A549 (cell line): ENCODE results near the gene RIMBP2. TPM values are rescaled to one million over a fixed set of nuclear protein-coding genes. Genes with fewer than 3 reads are reported as not detected.

Experiments
- ATAC-seq, 2 experiments: fragments of 200-7000 bp in 1 of 2; fragments of >200 bp in 1 of 2; cut with Nextera tagmentation in 1 of 2; cut with Tn5 transposase in 1 of 2; 3 replicates each; pipeline versions ENCODE4 v1.8.0 to v1.9.1; 2018 to 2020; ENCODE audit warnings: mild to moderate bottlenecking in 1 of 2, moderate library complexity in 1 of 2
- CTCF ChIA-PET: fragments of 300-600 bp; sonication (Branson Sonifier 250); formaldehyde crosslinking; extraction: SDS; loops from one replicate; lab custom pipeline; 2021; ENCODE audit warnings: antibody characterized with exemption, inconsistent platforms; lab: Yijun Ruan, JAX
- POLR2A ChIA-PET: fragments of 350-600 bp; formaldehyde crosslinking; extraction: SDS; loops from one replicate; lab custom pipeline; 2021; ENCODE audit warnings: antibody characterized with exemption, inconsistent platforms; lab: Yijun Ruan, JAX
- DNase-seq, 2 experiments: peaks; one replicate each; pipeline versions ENCODE4 v3.0.0 to v3.0.0-alpha.2; 2011 to 2016; ENCODE audit warnings: low read depth in 1 of 2, low spot score in 1 of 2
- FAIRE-seq: peaks from 2 replicates; lab custom pipeline; 2011; peaks lifted over from hg19 to GRCh38; lab: Jason Lieb, UNC
- H3K27ac ChIP-seq, 2 experiments: fragments of >200 bp; sonication (Bioruptor Twin); formaldehyde crosslinking; 3 replicates each; pipeline ENCODE4 v1.5.1; 2016 to 2017
- H3K4me1 ChIP-seq: fragments of >200 bp; sonication (Bioruptor Twin); formaldehyde crosslinking; 3 replicates; pipeline ENCODE4 v1.6.1; 2016
- H3K4me2 ChIP-seq: fragments of >200 bp; sonication (Bioruptor Twin); formaldehyde crosslinking; 3 replicates; pipeline ENCODE4 v1.6.1; 2016
- H3K4me3 ChIP-seq: fragments of >200 bp; sonication (Bioruptor Twin); formaldehyde crosslinking; 3 replicates; pipeline ENCODE4 v1.5.1; 2016
- H3K9me3 ChIP-seq: fragments of >200 bp; sonication (Bioruptor Twin); formaldehyde crosslinking; 3 replicates; pipeline ENCODE4 v1.6.1; 2016
- BCL3 ChIP-seq: fragments of >200 bp; sonication (Bioruptor Twin); formaldehyde crosslinking; IDR thresholded peaks from 3 replicates; pipeline ENCODE4 v1.6.1; 2016
- CBX8 ChIP-seq: fragments of 200-600 bp; sonication (generic); IDR thresholded peaks from 2 replicates; pipeline ENCODE4 v1.6.1; 2016
- CHD4 ChIP-seq: fragments of 200-600 bp; sonication (generic); IDR thresholded peaks from 2 replicates; pipeline ENCODE4 v1.6.1; 2016; ENCODE audit warnings: antibody characterized with exemption, mild to moderate bottlenecking, borderline replicate concordance
- EP300 ChIP-seq, 2 experiments: fragments of >200 bp; sonication (Bioruptor Twin); formaldehyde crosslinking; IDR thresholded peaks; 2 replicates in 1 of 2; 3 replicates in 1 of 2; pipeline ENCODE4 v1.6.1; 2016 to 2017
- GATA3 ChIP-seq: IDR thresholded peaks from 2 replicates; pipeline ENCODE4 v1.6.1; 2012; ENCODE audit warnings: borderline replicate concordance
- HOXA7 ChIP-seq: fragments of 250-450 bp; sonication (Bioruptor Pico); IDR thresholded peaks from 2 replicates; pipeline ENCODE4 v1.5.0; 2020; ENCODE audit warnings: mild to moderate bottlenecking, moderate library complexity
- HOXB13 ChIP-seq: fragments of 250-450 bp; sonication (Bioruptor Pico); IDR thresholded peaks from 2 replicates; pipeline ENCODE4 v1.5.0; 2020; ENCODE audit warnings: low read depth, mild to moderate bottlenecking, moderate library complexity
- JUN ChIP-seq, 2 experiments: fragments of >200 bp; sonication (Bioruptor Twin); formaldehyde crosslinking; IDR thresholded peaks; 2 replicates in 1 of 2; 3 replicates in 1 of 2; pipeline ENCODE4 v1.6.1; 2016 to 2017
- JUNB ChIP-seq: fragments of >200 bp; sonication (Bioruptor Twin); formaldehyde crosslinking; IDR thresholded peaks from 2 replicates; pipeline ENCODE4 v1.6.1; 2016
- KDM1A ChIP-seq: fragments of 200-600 bp; sonication (generic); IDR thresholded peaks from 2 replicates; pipeline ENCODE4 v1.6.1; 2016; ENCODE audit warnings: low read depth, mild to moderate bottlenecking
- KDM5A ChIP-seq: fragments of 200-600 bp; sonication (generic); IDR thresholded peaks from 2 replicates; pipeline ENCODE4 v1.6.1; 2016; ENCODE audit warnings: antibody characterized with exemption, mild to moderate bottlenecking
- MAFK ChIP-seq: fragments of 450-650 bp; IDR thresholded peaks from 2 replicates; pipeline ENCODE4 v1.6.1; 2014; ENCODE audit not compliant: partially characterized antibody
- MAX ChIP-seq: IDR thresholded peaks from 2 replicates; pipeline ENCODE4 v1.6.1; 2012
- NPAS2 ChIP-seq: fragments of 250-450 bp; sonication (Bioruptor Pico); IDR thresholded peaks from 2 replicates; pipeline ENCODE4 v1.8.0; 2022; ENCODE audit warnings: mild to moderate bottlenecking, moderate library complexity, borderline replicate concordance
- NR3C1 ChIP-seq: fragments of >200 bp; sonication (Bioruptor Twin); formaldehyde crosslinking; IDR thresholded peaks from 3 replicates; pipeline ENCODE4 v1.6.1; 2017
- POLR2A ChIP-seq: IDR thresholded peaks from 2 replicates; pipeline ENCODE4 v1.6.1; 2012; ENCODE audit warnings: mild to moderate bottlenecking, low read length
- SMC3 ChIP-seq: fragments of >200 bp; sonication (Bioruptor Twin); formaldehyde crosslinking; IDR thresholded peaks from 3 replicates; pipeline ENCODE4 v1.6.1; 2018; ENCODE audit warnings: inconsistent platforms
- TFCP2L1 ChIP-seq: fragments of 250-450 bp; sonication (Bioruptor Pico); IDR thresholded peaks from 2 replicates; pipeline ENCODE4 v1.5.0; 2021; ENCODE audit warnings: mild to moderate bottlenecking
- TP53 ChIP-seq: fragments of 250-450 bp; sonication (Bioruptor Pico); IDR thresholded peaks from 2 replicates; pipeline ENCODE4 v1.5.0; 2021; ENCODE audit warnings: mild to moderate bottlenecking, moderate library complexity
- ZFP36 ChIP-seq: fragments of 450-650 bp; IDR thresholded peaks from 2 replicates; pipeline ENCODE4 v1.6.1; 2014; ENCODE audit warnings: borderline replicate concordance; ENCODE audit not compliant: partially characterized antibody
- WGBS: methylation state at CpG from one replicate; pipeline ENCODE4 v1.1.6; 2017; ENCODE audit errors: missing lambda C conversion rate; 5-methylcytosine and 5-hydroxymethylcytosine counted together
- polyA plus RNA-seq, 4 experiments: library from polyadenylated mRNA; depleted of rRNA in 3 of 4; stranded (reverse); fragments of >200 nt; fragmentation: RNase III in 1 of 4; extraction: RNeasy Plus Mini Kit Qiagen cat#74134 plus additional on column Dnase treatment in 1 of 4; gene quantifications; 2 replicates in 3 of 4; 3 replicates in 1 of 4; pipeline ENCODE4 v1.2.3, GENCODE V29; 2011 to 2017

RIMBP2 gene
- polyA plus RNA-seq, 2 of the 4 experiments (the other 2 are of a cell fraction): not detected

GRCh38 chr12:130350715-130351114 lies 365.4 kb downstream of the RIMBP2 start:
- ATAC-seq (no peak), DNase-seq (no peak), FAIRE-seq (no peak)
- ChIA-PET POLR2A (no interaction called here), CTCF (interaction anchor here (1.3 to 1.7 kb wide), 2 partner anchors 11 to 15 kb away, joined by 3 to 9 read pairs; no protein-coding TSS in a partner anchor)
- Histone ChIP-seq H3K27ac (no peak overlapping the region), H3K9me3 (no peaks in the 10 kb centered on the region), H3K4me1 (no peaks in the 10 kb centered on the region), H3K4me3 (no peak overlapping the region), H3K4me2 (no peak overlapping the region)
- TF ChIP-seq CBX8 (no peak), TFCP2L1 (CRISPR knock-in tag) (no peak), EP300 (IDR thresholded peaks at IDR 0.05) (no peak)
- WGBS: 3% methylated on average over 2 of the region's 2 CpGs

- Histone ChIP-seq H3K4me1 (no peaks in the 10 kb centered on the region), H3K9me3 (no peaks in the 10 kb centered on the region), H3K4me3 (no peak overlapping the region), H3K4me2 (no peak overlapping the region), H3K27ac (no peak overlapping the region)
- no peak for DNase-seq
- TF ChIP-seq CHD4 (no peak), NR3C1 (no peak), TP53 (CRISPR knock-in tag) (no peak), SMC3 (no peak), JUNB (no peak), KDM1A (no peak), HOXB13 (CRISPR knock-in tag) (no peak), POLR2A (no peak), CBX8 (no peak), KDM5A (no peak), BCL3 (no peak), HOXA7 (CRISPR knock-in tag) (no peak), ZFP36 (no peak), MAX (no peak), JUN (IDR thresholded peaks at IDR 0.05) (no peak), NPAS2 (CRISPR knock-in tag) (no peak), GATA3 (no peak), EP300 (IDR thresholded peaks at IDR 0.05) (no peak), MAFK (no peak)
- ATAC-seq: no peak
- ChIA-PET CTCF (no interaction called here), POLR2A (no interaction called here)
- no peak for FAIRE-seq
- 50% methylated on average over 7 of the region's 7 CpGs for WGBS
These were observed 368.5 kb downstream of the RIMBP2 start for GRCh38 chr12:130347588-130347987.

Other genes with a start within 250 kb of the RIMBP2 start
- gene STX2, start 123.0 kb upstream of the RIMBP2 start, polyA plus RNA-seq (2011; rRNA removed): 39.4 and 51.3 TPM in 2 replicates
- gene STX2, start 123.0 kb upstream of the RIMBP2 start, polyA plus RNA-seq (2017; fragmentation: RNase III; extraction: RNeasy Plus Mini Kit Qiagen cat#74134 plus additional on column Dnase treatment): 25.6 to 26.9 TPM (median 26.8 TPM) in 3 replicates
- gene RAN, start 155.8 kb upstream of the RIMBP2 start, polyA plus RNA-seq (2011; rRNA removed): 2,967 and 3,303 TPM in 2 replicates
- 1,859 to 1,987 TPM (median 1,941 TPM) in 3 replicates for gene RAN, start 155.8 kb upstream of the RIMBP2 start, polyA plus RNA-seq (2017; fragmentation: RNase III; extraction: RNeasy Plus Mini Kit Qiagen cat#74134 plus additional on column Dnase treatment)
- gene ADGRD1, start 237.6 kb upstream of the RIMBP2 start, polyA plus RNA-seq (2011; rRNA removed): 1.3 and 1.5 TPM in 2 replicates
- gene ADGRD1, start 237.6 kb upstream of the RIMBP2 start, polyA plus RNA-seq (2017; fragmentation: RNase III; extraction: RNeasy Plus Mini Kit Qiagen cat#74134 plus additional on column Dnase treatment): 0.29 to 0.91 TPM (median 0.36 TPM) in 3 replicates